Gastrocnemius medialis (tissue), 4 donors: ENCODE results near the gene KCNK3. TPM values are rescaled to one million over a fixed set of nuclear protein-coding genes. Genes with fewer than 3 reads are reported as not detected.

Source experiments
- ATAC-seq, 2 donors: fragments of 150-250 bp; one replicate each; pipeline ENCODE4 v1.9.1; 2016
- DNase-seq, 2 donors: peaks; one replicate each; pipeline ENCODE4 v3.0.0-alpha.2; 2019
- H3K27ac ChIP-seq, 4 donors: fragments of 200-600 bp; sonication (generic); 1 replicate in 1 of 4; 2 replicates in 3 of 4; pipeline ENCODE4 v1.5.1; 2016 to 2018; ENCODE audit warnings: mild to moderate bottlenecking in 2 of 4, moderate library complexity in 1 of 4
- H3K27me3 ChIP-seq, 3 donors: fragments of 200-600 bp; sonication (generic) in 2 of 3; 1 replicate in 1 of 3; 2 replicates in 2 of 3; pipeline versions ENCODE4 v1.5.1 to v1.6.0; 2016 to 2019; ENCODE audit warnings: mild to moderate bottlenecking in 1 of 3, moderate library complexity in 1 of 3
- H3K36me3 ChIP-seq, 2 donors: fragments of 200-600 bp; sonication (generic) in 1 of 2; one replicate each; pipeline ENCODE4 v1.5.1; 2017 to 2018
- H3K4me1 ChIP-seq, 2 donors: fragments of 200-600 bp; sonication (generic) in 1 of 2; one replicate each; pipeline ENCODE4 v1.5.1; 2016 to 2017; ENCODE audit warnings: mild to moderate bottlenecking in 2 of 2
- H3K4me3 ChIP-seq, 4 donors: fragments of 200-600 bp; sonication (generic) in 3 of 4; 1 replicate in 1 of 4; 2 replicates in 3 of 4; pipeline ENCODE4 v1.5.1; 2016 to 2019; ENCODE audit warnings: mild to moderate bottlenecking in 2 of 4
- H3K9me3 ChIP-seq, 3 donors: fragments of 200-600 bp; sonication (generic) in 2 of 3; 1 replicate in 1 of 3; 2 replicates in 2 of 3; pipeline ENCODE4 v1.5.1; 2016 to 2019
- POLR2A ChIP-seq, 2 donors: fragments of 450-650 bp; IDR thresholded peaks; one replicate each; pipeline ENCODE4 v1.6.1; 2017; ENCODE audit warnings: antibody characterized with exemption in 2 of 2, mild to moderate bottlenecking in 2 of 2, moderate library complexity in 2 of 2
- in situ Hi-C, 4 donors: fragments of 200-750 bp; cut with MboI; loops; one replicate each; pipeline versions ENCODE4 v1.15.0 to v1.8.0; 2017; ENCODE audit warnings: low sequenced_read_pairs in 4 of 4
- intact Hi-C: fragments of 100-400 bp; cut with DNase I; formaldehyde crosslinking; loops from one replicate; pipeline ENCODE4 v1.15.1; 2023; ENCODE audit warnings: low total_unique reads
- total RNA-seq, 4 donors: library from RNA; depleted of rRNA; stranded (reverse); fragments of >200 nt; gene quantifications; one replicate each; pipeline versions ENCODE4 v1.1.0 to v1.2.3, GENCODE V29; 2016
- TF ChIP-seq, protein P1 (sequence below), 5 experiments: fragments of 450-650 bp in 3 of 5; fragments of 200-600 bp in 2 of 5; sonication (generic) in 2 of 5; IDR thresholded peaks in 4 of 5; conservative IDR thresholded peaks in 1 of 5; 1 replicate in 4 of 5; 2 replicates in 1 of 5; pipeline ENCODE4 v1.5.1; 2016 to 2019; ENCODE audit warnings: antibody characterized with exemption in 5 of 5, mild to moderate bottlenecking in 3 of 5, moderate library complexity in 3 of 5

The KCNK3 gene
- total RNA-seq, 4 donors from 2014 or later = 0.80 to 11.6 (median 1.2) TPM

DNA sequence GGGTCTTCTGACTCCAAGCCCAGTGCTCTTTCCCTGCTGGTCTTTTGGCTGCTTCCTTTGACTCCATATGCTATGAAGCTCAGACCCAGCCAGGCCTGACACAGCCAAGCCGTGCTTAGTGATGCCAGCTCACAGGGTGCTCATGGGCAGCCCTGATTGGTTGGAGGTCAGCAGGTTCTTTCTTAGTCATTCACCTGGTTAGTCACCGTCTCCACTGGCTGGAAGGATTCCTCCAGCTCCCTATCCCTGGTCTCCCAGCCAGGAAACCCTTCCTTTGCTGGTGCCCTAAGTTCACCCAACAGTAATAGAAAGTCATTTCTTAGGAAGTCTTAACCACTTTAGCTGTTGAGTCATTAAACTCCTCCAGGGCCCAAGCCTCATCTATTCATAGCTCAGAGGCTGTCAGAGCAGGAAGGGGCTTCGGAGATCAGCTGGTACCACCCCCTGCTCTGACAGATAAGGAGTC is 3.9 kb downstream of the KCNK3 start:
- Histone ChIP-seq H3K36me3 (no peaks in the 10 kb centered on the region), H3K4me3 (no peak overlapping the region), H3K27ac (no peak overlapping the region), H3K9me3 (no peaks in the 10 kb centered on the region), H3K4me1 (peaks cover 0 to 11% of the 10 kb centered on the region in 2 donors), H3K27me3 (peaks cover 47 to 53% (median 50%) of the 10 kb centered on the region in 3 donors)
- DNase-seq (no peak), ATAC-seq (no peak)
- TF ChIP-seq POLR2A (IDR thresholded peaks at IDR 0.05) = no peak
- TF ChIP-seq, protein P1, sequence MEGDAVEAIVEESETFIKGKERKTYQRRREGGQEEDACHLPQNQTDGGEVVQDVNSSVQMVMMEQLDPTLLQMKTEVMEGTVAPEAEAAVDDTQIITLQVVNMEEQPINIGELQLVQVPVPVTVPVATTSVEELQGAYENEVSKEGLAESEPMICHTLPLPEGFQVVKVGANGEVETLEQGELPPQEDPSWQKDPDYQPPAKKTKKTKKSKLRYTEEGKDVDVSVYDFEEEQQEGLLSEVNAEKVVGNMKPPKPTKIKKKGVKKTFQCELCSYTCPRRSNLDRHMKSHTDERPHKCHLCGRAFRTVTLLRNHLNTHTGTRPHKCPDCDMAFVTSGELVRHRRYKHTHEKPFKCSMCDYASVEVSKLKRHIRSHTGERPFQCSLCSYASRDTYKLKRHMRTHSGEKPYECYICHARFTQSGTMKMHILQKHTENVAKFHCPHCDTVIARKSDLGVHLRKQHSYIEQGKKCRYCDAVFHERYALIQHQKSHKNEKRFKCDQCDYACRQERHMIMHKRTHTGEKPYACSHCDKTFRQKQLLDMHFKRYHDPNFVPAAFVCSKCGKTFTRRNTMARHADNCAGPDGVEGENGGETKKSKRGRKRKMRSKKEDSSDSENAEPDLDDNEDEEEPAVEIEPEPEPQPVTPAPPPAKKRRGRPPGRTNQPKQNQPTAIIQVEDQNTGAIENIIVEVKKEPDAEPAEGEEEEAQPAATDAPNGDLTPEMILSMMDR (IDR thresholded peaks at IDR 0.05 in 4 of 5, conservative IDR thresholded peaks at IDR 0.05 in 1 of 5) = no peak
- intact Hi-C loops = no loop called here
- in situ Hi-C loops = no loop called here

DNA sequence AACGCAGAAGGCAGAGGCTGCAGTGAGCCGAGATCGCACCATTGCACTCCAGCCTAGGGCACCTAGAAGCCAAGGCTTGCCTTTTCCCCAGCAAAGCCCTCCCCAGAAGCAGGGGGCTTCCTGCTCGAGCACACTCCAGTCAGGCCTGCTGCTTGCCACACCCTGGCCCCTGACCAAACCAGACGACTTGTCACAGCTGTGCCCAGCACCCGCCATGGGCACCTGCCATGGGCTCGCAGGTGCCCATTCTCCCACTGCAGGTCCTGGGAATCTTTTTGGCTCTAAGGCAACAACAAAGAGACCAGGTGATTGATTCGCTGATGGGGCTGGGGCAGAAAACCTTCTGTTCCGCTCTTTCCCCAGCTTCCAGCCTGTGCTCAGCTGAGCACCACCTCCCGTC is 4.9 kb downstream of the KCNK3 start:
- Histone ChIP-seq H3K4me3 (no peak overlapping the region), H3K9me3 (no peaks in the 10 kb centered on the region), H3K27me3 (peaks cover 47 to 53% (median 50%) of the 10 kb centered on the region in 3 donors), H3K27ac (no peak overlapping the region), H3K36me3 (no peaks in the 10 kb centered on the region), H3K4me1 (peaks cover 0 to 11% of the 10 kb centered on the region in 2 donors)
- no peak for ATAC-seq
- no peak for TF ChIP-seq POLR2A (IDR thresholded peaks at IDR 0.05)
- TF ChIP-seq, protein P1 (IDR thresholded peaks at IDR 0.05 in 4 of 5, conservative IDR thresholded peaks at IDR 0.05 in 1 of 5) = no peak
- no peak for DNase-seq
- in situ Hi-C loops (no loop called here), intact Hi-C loops (no loop called here)

DNA sequence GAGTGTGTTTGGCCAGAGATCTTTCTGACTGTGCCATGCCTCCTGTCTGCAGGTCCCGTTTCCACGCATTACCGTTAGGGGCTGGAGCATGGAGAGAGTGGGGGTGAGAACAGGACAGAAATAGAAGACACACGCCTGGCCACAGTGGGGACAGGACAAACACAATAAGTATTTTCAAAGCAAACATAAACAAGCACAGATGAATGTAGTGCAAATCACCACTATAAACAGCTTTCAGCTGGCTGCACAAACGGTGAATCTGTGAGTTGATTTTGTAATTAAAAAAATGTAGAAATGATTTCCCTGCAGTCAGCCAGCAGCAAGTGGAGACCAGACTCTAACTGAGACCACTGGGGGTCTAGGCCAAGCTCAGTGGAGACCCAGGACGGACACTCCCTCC is 6.8 kb downstream of the KCNK3 start:
- no peaks in the 10 kb centered on the region for H3K4me1 ChIP-seq
- in situ Hi-C loops = no loop called here
- H3K27ac ChIP-seq = no peak overlapping the region
- no peaks in the 10 kb centered on the region for H3K9me3 ChIP-seq
- TF ChIP-seq, protein P1 (IDR thresholded peaks at IDR 0.05 in 4 of 5, conservative IDR thresholded peaks at IDR 0.05 in 1 of 5) = no peak
- no peak for TF ChIP-seq POLR2A (IDR thresholded peaks at IDR 0.05)
- H3K27me3 ChIP-seq = peaks cover 34 to 39% (median 39%) of the 10 kb centered on the region in 3 donors
- no peak overlapping the region for H3K4me3 ChIP-seq
- intact Hi-C loops = no loop called here
- ATAC-seq (no peak), DNase-seq (no peak)
- H3K36me3 ChIP-seq = no peaks in the 10 kb centered on the region

DNA sequence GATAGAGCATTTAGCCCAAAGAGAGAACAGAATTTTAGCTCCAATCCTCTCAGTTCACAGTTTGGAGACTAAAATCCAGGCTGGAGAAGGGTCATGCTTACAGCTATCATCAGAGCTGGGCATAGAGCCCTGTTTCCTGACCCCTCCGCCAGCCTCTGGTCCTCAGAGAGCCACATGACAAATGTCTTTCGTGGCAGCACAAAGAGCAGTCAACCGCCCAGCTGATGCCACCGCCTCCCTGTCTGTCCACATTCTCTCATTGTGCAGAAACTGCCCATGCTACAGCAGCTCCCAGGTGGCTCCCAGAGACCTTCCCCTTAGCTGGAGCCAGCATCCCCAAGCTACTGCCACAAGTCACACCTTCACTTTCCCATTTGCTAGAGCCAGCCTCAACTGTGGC is 7.6 kb downstream of the KCNK3 start:
- Histone ChIP-seq H3K9me3 (no peaks in the 10 kb centered on the region), H3K27me3 (peaks cover 27 to 31% (median 31%) of the 10 kb centered on the region in 3 donors), H3K4me1 (no peaks in the 10 kb centered on the region), H3K4me3 (no peak overlapping the region), H3K36me3 (no peaks in the 10 kb centered on the region), H3K27ac (no peak overlapping the region)
- ATAC-seq (no peak), DNase-seq (no peak)
- in situ Hi-C loops (no loop called here), intact Hi-C loops (no loop called here)
- TF ChIP-seq, protein P1 (IDR thresholded peaks at IDR 0.05 in 4 of 5, conservative IDR thresholded peaks at IDR 0.05 in 1 of 5) = no peak
- TF ChIP-seq POLR2A (IDR thresholded peaks at IDR 0.05) = no peak

DNA sequence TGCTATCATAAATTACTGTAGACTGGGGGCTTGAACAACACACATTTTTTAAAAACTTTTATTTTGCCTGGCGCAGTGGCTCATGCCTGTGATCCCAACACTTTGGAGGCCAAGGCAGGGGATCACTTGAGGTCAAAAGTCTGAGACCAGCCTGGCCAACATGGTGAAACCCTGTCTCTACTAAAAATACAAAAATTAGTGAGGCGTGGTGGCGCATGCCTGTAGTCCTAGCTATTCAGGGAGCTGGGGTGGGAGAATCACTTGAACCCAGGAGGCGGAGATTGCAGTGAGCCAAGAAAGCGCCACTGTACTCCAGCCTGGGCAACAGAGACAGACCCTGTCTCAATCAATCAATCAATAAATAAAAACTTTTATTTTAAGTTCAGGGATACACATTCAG is 9.1 kb downstream of the KCNK3 start:
- intact Hi-C loops = no loop called here
- ATAC-seq (no peak), DNase-seq (no peak)
- in situ Hi-C loops = no loop called here
- H3K4me3 ChIP-seq = no peak overlapping the region
- no peaks in the 10 kb centered on the region for H3K9me3 ChIP-seq
- H3K27me3 ChIP-seq = peaks cover 11 to 19% (median 16%) of the 10 kb centered on the region in 3 donors
- H3K4me1 ChIP-seq = no peaks in the 10 kb centered on the region
- H3K27ac ChIP-seq = no peak overlapping the region
- no peaks in the 10 kb centered on the region for H3K36me3 ChIP-seq
- no peak for TF ChIP-seq POLR2A (IDR thresholded peaks at IDR 0.05)
- TF ChIP-seq, protein P1 (IDR thresholded peaks at IDR 0.05 in 4 of 5, conservative IDR thresholded peaks at IDR 0.05 in 1 of 5) = no peak
